HepG2 (cell line): ENCODE measurements around the gene ZFP28. TPM values are rescaled to one million over a fixed set of nuclear protein-coding genes. Genes with fewer than 3 reads are reported as not detected.

Experiments
- ATAC-seq: fragments of 200-7000 bp; cut with Tn5 transposase; 3 replicates; pipeline ENCODE4 v1.9.1; 2020; ENCODE audit warnings: mild to moderate bottlenecking, moderate library complexity
- BruUV-seq: library from RNA; stranded (reverse); fragments of 400-500 nt; replicated peaks from 2 replicates; lab custom pipeline; 2021; lab: Mats Ljungman, UMichigan
- CTCF ChIA-PET: fragments of 300-600 bp; formaldehyde crosslinking; extraction: SDS; loops from one replicate; lab custom pipeline; 2021; ENCODE audit warnings: low total read pairs, inconsistent platforms, low intra/inter-chr PET ratio; lab: Yijun Ruan, JAX
- POLR2A ChIA-PET: fragments of 350-600 bp; sonication (Branson Sonifier 250); formaldehyde crosslinking; loops from one replicate; lab custom pipeline; 2020; ENCODE audit warnings: antibody characterized with exemption, inconsistent platforms; lab: Yijun Ruan, JAX
- DNase-seq: peaks from one replicate; pipeline ENCODE4 v3.0.0-alpha.2; 2015; ENCODE audit warnings: low spot score
- FAIRE-seq: peaks from 3 replicates; lab custom pipeline; 2011; peaks lifted over from hg19 to GRCh38; lab: Jason Lieb, UNC
- H2AFZ ChIP-seq: one replicate; pipeline ENCODE4 v1.6.1; 2011; ENCODE audit warnings: low read length, inconsistent platforms
- H3K27ac ChIP-seq: fragments of 300-600 bp; 3 replicates; pipeline ENCODE4 v1.8.0; 2011; ENCODE audit warnings: mixed run types, mild to moderate bottlenecking, mixed read lengths, low read length, inconsistent platforms; ENCODE audit not compliant: insufficient read depth; ENCODE audit errors: extremely low read length
- H3K27me3 ChIP-seq, 2 experiments: fragments of 200-600 bp in 1 of 2; 2 replicates in 1 of 2; 3 replicates in 1 of 2; pipeline versions ENCODE4 v1.6.0 to v1.8.0; 2011; ENCODE audit warnings: low read length in 2 of 2, mild to moderate bottlenecking in 2 of 2, moderate library complexity in 2 of 2, inconsistent platforms in 1 of 2; ENCODE audit not compliant: insufficient read depth in 2 of 2, control insufficient read depth in 1 of 2
- H3K36me3 ChIP-seq, 2 experiments: fragments of 200-600 bp in 1 of 2; replicated peaks in 1 of 2; 2 replicates in 1 of 2; 3 replicates in 1 of 2; pipeline versions ENCODE4 v1.5.1 to v1.8.0; 2011; ENCODE audit warnings: low read length in 2 of 2, inconsistent platforms in 1 of 2; ENCODE audit not compliant: insufficient read depth in 2 of 2, control insufficient read depth in 1 of 2
- H3K4me1 ChIP-seq: 2 replicates; pipeline ENCODE4 v1.5.1; 2012; ENCODE audit warnings: low read length, inconsistent platforms; ENCODE audit not compliant: insufficient read depth
- H3K4me2 ChIP-seq: 2 replicates; pipeline ENCODE4 v1.6.0; 2011; ENCODE audit warnings: low read depth, low read length, inconsistent platforms
- H3K4me3 ChIP-seq, 3 experiments: fragments of 200-600 bp in 1 of 3; sonication (generic), shearing (Covaris generic) in 1 of 3; replicated peaks in 1 of 3; 2 replicates each; pipeline ENCODE4 v1.5.1; 2011 to 2016; ENCODE audit warnings: low read length in 3 of 3, inconsistent platforms in 2 of 3, low read depth in 2 of 3, mild to moderate bottlenecking in 2 of 3, control low read depth in 1 of 3, mixed read lengths in 1 of 3; ENCODE audit not compliant: insufficient read depth in 1 of 3
- H3K79me2 ChIP-seq: one replicate; pipeline ENCODE4 v1.6.1; 2011; ENCODE audit warnings: low read length, inconsistent platforms; ENCODE audit not compliant: insufficient read depth
- H3K9ac ChIP-seq: 2 replicates; pipeline ENCODE4 v1.6.0; 2011; ENCODE audit warnings: mild to moderate bottlenecking, low read depth, low read length, inconsistent platforms; ENCODE audit not compliant: insufficient read depth
- H3K9me3 ChIP-seq: 2 replicates; pipeline ENCODE4 v1.5.1; 2012; ENCODE audit warnings: mild to moderate bottlenecking, low read length
- H4K20me1 ChIP-seq: 2 replicates; pipeline ENCODE4 v1.6.0; 2011; ENCODE audit warnings: inconsistent platforms, mild to moderate bottlenecking, low read length, moderate library complexity; ENCODE audit not compliant: insufficient read depth
- RXRA ChIP-seq: sonication (generic); formaldehyde crosslinking; IDR thresholded peaks from 2 replicates; pipeline ENCODE4 v1.5.1; 2020; ENCODE audit warnings: missing genetic modification reagents
- ZFP1 ChIP-seq: IDR thresholded peaks from 2 replicates; pipeline ENCODE4 v1.6.1; 2016
- WGBS: methylation state at CpG from one replicate; pipeline ENCODE4 v1.1.6; 2017; ENCODE audit warnings: low lambda C conversion rate; 5-methylcytosine and 5-hydroxymethylcytosine counted together
- in situ Hi-C: cut with HindIII; loops from 2 replicates; pipeline ENCODE4 v1.10.0; 2017; ENCODE audit warnings: low pct_unique_long_range_greater_than_20kb; ENCODE audit not compliant: extremely low pct_ligation_motif_present
- intact Hi-C: fragments of 100-400 bp; cut with micrococcal nuclease; formaldehyde crosslinking; loops from one replicate; pipeline ENCODE4 v1.10.0; 2022; ENCODE audit not compliant: unreplicated experiment
- polyA plus RNA-seq, 8 experiments: library from polyadenylated mRNA; depleted of rRNA in 3 of 8; stranded (reverse) in 7 of 8; unstranded in 1 of 8; fragments of >200 nt; fragmentation: Illumina TruSeq in 4 of 8; extraction: Trizol in 4 of 8; gene quantifications; 2 replicates each; pipeline versions ENCODE4 v1.2.1 to v1.2.3, GENCODE V29; 2011 to 2016; ENCODE audit warnings: low read depth in 4 of 8, missing spikeins in 1 of 8, mixed read lengths in 1 of 8; ENCODE audit not compliant: insufficient read depth in 1 of 8
- total RNA-seq, 5 experiments: library from RNA; depleted of rRNA; stranded (reverse); fragments of >200 nt; fragmentation: Illumina TruSeq; extraction: Trizol; gene quantifications; 2 replicates each; pipeline ENCODE4 v1.2.3, GENCODE V29; 2016; ENCODE audit warnings: low read depth in 1 of 5
- TF ChIP-seq, protein P1 (sequence below), 2 experiments: fragments of 450-650 bp in 1 of 2; sonication (generic) in 1 of 2; formaldehyde crosslinking in 1 of 2; IDR thresholded peaks; 2 replicates each; pipeline versions ENCODE4 v1.6.1 to v1.8.0; 2016 to 2022; ENCODE audit warnings: antibody characterized with exemption in 1 of 2, mild to moderate bottlenecking in 1 of 2, missing genetic modification reagents in 1 of 2
- TF ChIP-seq, protein P2 (sequence below): sonication (generic); formaldehyde crosslinking; IDR thresholded peaks from 2 replicates; pipeline ENCODE4 v1.5.0; 2020; ENCODE audit warnings: missing genetic modification reagents

The ZFP28 gene
- total and polyA plus RNA-seq, 2 of the 13 experiments (the other 11 are each of a cell fraction or from before 2014, with no cell fraction given): not detected

GRCh38 chr19:56508290-56508778 is 30.4 kb upstream of the ZFP28 start (continued):
- TF ChIP-seq, protein P1, sequence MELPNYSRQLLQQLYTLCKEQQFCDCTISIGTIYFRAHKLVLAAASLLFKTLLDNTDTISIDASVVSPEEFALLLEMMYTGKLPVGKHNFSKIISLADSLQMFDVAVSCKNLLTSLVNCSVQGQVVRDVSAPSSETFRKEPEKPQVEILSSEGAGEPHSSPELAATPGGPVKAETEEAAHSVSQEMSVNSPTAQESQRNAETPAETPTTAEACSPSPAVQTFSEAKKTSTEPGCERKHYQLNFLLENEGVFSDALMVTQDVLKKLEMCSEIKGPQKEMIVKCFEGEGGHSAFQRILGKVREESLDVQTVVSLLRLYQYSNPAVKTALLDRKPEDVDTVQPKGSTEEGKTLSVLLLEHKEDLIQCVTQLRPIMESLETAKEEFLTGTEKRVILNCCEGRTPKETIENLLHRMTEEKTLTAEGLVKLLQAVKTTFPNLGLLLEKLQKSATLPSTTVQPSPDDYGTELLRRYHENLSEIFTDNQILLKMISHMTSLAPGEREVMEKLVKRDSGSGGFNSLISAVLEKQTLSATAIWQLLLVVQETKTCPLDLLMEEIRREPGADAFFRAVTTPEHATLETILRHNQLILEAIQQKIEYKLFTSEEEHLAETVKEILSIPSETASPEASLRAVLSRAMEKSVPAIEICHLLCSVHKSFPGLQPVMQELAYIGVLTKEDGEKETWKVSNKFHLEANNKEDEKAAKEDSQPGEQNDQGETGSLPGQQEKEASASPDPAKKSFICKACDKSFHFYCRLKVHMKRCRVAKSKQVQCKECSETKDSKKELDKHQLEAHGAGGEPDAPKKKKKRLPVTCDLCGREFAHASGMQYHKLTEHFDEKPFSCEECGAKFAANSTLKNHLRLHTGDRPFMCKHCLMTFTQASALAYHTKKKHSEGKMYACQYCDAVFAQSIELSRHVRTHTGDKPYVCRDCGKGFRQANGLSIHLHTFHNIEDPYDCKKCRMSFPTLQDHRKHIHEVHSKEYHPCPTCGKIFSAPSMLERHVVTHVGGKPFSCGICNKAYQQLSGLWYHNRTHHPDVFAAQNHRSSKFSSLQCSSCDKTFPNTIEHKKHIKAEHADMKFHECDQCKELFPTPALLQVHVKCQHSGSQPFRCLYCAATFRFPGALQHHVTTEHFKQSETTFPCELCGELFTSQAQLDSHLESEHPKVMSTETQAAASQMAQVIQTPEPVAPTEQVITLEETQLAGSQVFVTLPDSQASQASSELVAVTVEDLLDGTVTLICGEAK (IDR thresholded peaks at IDR 0.05): no peak
- TF ChIP-seq, protein P1 (CRISPR knock-in tag; IDR thresholded peaks at IDR 0.05): no peak

- Histone ChIP-seq H3K9me3 (peaks cover 99% of the 10 kb centered on the region), H3K79me2 (no peaks in the 10 kb centered on the region), H3K4me1 (no peaks in the 10 kb centered on the region), H3K27ac (no peak overlapping the region), H2AFZ (no peak overlapping the region), H3K4me3 (no peak overlapping the region), H3K9ac (no peak overlapping the region), H3K27me3 (no peaks in the 10 kb centered on the region), H3K4me2 (no peak overlapping the region), H4K20me1 (no peaks in the 10 kb centered on the region), H3K36me3 (no peaks in the 10 kb centered on the region)
- intact Hi-C loops: no loop called here
- in situ Hi-C loops: no loop called here
- TF ChIP-seq ZFP1 (CRISPR knock-in tag): no peak
- TF ChIP-seq, protein P2, sequence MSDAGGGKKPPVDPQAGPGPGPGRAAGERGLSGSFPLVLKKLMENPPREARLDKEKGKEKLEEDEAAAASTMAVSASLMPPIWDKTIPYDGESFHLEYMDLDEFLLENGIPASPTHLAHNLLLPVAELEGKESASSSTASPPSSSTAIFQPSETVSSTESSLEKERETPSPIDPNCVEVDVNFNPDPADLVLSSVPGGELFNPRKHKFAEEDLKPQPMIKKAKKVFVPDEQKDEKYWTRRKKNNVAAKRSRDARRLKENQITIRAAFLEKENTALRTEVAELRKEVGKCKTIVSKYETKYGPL (CRISPR knock-in tag): no peak
- TF ChIP-seq RXRA (CRISPR knock-in tag): no peak
- DNase-seq (no peak), FAIRE-seq (no peak), ATAC-seq (no peak)
- POLR2A ChIA-PET: no interaction called here
- WGBS: 28% methylated on average over 4 of the region's 4 CpGs
- no TSS peak for BruUV-seq
- CTCF ChIA-PET: no interaction called here
Observed at GRCh38 chr19:56525214-56525860, 13.4 kb upstream of the ZFP28 start.
